HG02610 (cell line): ENCODE results near the gene RALGPS1.
A peak's percentile ranks its signal among the peaks of the same experiment; 100 is the strongest.

Experiments used
- ATAC-seq: cut with Tn5 transposase; IDR thresholded peaks from one replicate; pipeline ENCODE4 v1.9.1; 2021; ENCODE audit warnings: mild to moderate bottlenecking, moderate library complexity; ENCODE audit not compliant: unreplicated experiment

The RALGPS1 gene

GRCh38 chr9:127233989-127234388 is 319.4 kb downstream of the RALGPS1 start:
- ATAC-seq: no peak

- no peak for ATAC-seq
These were observed 323.2 kb downstream of the RALGPS1 start for GRCh38 chr9:127237801-127238200.

DNA sequence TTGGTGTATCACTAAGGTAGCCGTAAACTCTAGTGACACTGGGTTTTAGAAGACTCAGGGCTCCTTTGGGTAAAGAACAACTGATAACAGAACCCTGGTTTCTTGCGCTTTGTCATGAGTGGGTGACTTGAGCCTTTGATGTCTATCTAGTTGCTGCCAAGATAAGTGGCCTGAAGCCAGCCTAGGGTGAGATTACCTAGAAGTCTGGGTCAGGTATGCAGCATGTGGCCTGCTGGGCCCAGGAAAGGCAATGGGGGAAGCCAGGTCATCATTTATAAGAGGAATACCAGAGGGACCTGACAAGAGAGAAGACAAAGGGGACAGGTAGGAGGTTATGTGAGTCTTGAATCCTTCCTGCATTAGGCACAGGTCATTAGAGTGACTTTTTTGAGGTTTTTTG is 326.8 kb downstream of the RALGPS1 start:
- no peak for ATAC-seq

GRCh38 chr9:127244609-127245601 is 330.3 kb downstream of the RALGPS1 start:
- ATAC-seq: peak; percentile 100

- ATAC-seq: no peak
These were observed 331.1 kb downstream of the RALGPS1 start for GRCh38 chr9:127245637-127246164.

DNA sequence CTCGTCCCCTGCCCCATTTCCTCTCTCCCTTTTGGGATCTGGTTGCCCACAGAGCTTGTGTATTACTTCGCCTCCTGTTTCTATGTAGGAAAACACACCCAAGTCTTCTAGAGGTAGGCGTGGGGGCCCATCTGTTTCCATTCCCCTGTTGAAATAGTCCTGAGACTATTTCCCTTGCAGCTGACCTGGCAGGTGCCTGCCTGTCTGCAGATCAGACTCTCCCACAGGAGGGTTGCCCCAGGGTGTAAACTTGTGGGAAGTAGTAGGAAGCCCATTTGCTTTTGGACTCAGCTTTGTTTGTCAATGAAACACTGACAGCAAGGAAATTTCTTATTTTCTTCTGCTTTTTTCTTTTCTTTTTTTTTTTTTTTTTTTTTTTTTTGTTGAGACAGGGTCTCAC is 333.7 kb downstream of the RALGPS1 start:
- no peak for ATAC-seq

DNA sequence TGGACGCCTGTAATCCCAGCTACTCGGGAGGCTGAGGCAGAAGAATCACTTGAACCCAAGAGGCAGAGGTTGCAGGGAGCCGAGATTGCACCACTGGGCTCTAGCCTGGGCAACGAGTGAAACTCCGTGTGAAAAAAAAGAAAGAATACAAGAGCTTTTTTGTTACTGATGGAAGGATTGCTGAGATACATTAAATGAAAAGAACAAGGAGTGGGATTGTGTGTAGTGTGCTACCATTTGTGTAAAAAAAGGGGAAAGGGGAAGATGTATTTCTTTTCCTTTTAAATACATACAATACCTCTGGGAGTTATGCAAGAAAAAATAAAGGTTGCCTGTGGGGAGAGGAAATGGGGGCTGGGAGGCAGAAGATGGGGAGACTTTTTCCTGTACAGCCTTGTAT is 335.3 kb downstream of the RALGPS1 start:
- no peak for ATAC-seq

GRCh38 chr9:127250896-127251391 is 336.4 kb downstream of the RALGPS1 start:
- no peak for ATAC-seq

- ATAC-seq: no peak
These were observed 338.1 kb downstream of the RALGPS1 start for GRCh38 chr9:127252410-127253318.

DNA sequence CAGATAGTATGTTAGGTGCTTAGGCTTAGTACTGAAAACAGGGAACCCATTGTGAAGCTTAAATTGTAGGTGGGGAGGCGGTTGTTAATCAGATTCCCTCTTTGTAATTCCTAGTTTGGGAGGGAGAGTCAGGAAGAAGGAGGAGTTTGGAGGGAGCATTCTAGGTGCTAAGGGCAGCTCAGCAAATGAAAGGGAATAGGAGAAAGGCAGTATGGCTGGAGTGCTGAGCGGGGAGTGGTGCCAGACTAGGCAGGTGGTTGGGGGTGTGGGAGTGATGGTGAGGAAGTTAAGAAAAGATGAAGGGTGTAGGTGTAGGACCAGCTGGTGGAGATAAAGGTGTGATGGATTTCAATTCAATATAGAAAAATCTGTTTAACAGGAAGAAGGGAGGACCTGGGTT is 338.9 kb downstream of the RALGPS1 start:
- no peak for ATAC-seq

- ATAC-seq: no peak
These were observed 341.1 kb downstream of the RALGPS1 start for GRCh38 chr9:127255692-127256091.

- ATAC-seq: no peak
These were observed 341.7 kb downstream of the RALGPS1 start for GRCh38 chr9:127256324-127256723.

DNA sequence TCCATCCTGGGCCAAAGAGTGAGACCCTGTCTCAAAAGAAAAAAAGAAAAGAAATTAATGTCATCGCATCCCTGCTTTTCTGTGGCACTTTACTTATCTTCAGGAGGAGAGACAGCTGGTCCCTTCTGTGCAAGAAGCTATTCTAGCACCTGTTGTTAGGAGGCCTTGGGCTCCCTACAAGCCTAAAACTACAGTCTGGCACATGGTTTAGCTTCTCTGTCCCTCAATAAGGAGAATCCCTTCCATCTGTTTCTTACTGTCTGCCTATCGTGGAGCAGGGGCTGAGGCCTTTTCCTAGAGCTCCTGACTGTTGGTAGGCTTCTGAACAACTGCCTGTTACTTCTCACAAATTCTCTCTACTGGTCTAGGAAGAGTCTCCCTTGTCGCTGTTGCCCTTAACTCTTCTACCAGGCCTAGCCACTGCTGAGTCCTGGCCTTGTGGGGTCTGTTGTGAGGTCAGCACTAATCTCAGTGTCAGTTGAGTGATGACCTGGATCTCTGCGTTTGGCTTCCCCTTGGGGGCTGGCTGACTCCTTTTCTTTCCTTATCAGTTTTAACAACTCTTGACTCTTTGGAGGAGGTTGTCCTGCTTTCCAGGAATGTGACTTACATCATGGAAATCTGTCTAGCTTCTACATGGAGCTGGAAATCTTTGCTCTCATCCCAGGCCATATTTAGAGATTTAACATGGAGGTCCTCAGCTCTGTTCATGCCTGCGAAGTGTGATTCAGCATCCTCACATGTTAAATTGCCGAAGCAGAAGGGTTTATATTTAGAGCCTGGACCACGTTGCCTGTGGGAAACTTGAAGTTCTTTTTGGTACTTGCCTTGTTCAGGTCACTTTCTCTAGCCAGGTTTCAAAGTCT is 344.3 kb downstream of the RALGPS1 start:
- ATAC-seq: no peak

DNA sequence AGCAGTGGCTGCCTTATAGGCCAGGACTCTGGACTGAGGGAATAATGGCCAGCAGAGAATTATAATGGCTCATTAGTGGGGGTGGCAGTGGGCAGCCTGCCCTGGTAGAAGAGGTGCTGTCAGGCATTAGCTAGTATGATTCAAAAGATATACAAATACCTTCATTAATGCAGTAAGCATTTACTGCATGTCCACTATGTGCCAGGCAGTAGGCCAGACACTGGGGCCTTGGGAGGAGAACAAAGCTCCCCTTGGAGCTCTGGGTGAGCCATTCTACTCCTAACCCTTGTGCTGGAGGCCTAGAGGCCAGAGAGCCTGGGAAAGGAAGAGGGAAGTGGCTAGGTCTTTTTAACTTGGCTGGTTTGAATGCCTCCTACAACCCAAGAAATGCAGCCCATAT is 348.0 kb downstream of the RALGPS1 start:
- no peak for ATAC-seq

- no peak for ATAC-seq
These were observed 348.7 kb downstream of the RALGPS1 start for GRCh38 chr9:127263237-127263636.

GRCh38 chr9:127263664-127264063 is 349.1 kb downstream of the RALGPS1 start:
- ATAC-seq: no peak

DNA sequence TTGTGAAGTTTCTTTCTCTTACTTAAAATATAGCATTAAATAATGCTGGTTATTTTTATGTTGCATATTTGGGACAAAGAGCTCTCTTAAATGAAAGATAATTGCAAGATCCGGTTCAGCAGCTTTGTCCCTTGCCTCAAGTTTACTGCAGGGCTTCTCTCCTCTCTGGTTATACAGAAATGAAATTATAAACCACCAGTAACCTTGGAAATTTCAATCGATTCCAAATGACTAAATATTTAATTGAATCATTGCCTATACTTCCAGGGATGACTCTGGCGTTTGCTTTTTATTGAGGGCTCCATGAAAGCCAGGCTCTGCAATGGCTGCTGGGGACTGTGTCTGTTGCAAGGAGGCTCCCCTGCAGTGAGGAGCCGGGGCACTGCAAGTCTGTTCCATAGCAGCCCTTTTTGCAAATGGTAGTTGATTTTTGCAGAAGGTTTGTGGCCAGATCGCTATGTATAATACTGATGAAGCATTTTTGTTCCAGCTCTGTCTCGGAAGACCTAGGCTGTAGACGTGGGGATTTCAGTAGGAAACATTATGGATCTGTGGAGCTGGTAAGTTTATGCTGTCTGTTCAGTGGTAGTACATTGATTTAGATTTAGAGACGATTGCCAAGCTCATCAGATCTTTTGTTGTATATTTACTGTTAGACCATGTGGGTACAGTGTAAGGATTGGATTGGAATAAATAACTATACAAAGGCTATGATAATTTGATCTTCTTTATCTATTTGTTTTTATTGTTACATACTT is 350.1 kb downstream of the RALGPS1 start, which contains the start of gene GARNL3:
Gene GARNL3, plus strand, starts transcription at position 313 of the 758 bp plus-strand sequence. Its CDS starts 104 bp downstream, at position 417.
- no peak for ATAC-seq

GRCh38 chr9:127267793-127268525 is 353.4 kb downstream of the RALGPS1 start:
- peak; percentile 44 for ATAC-seq

GRCh38 chr9:127269449-127269848 is 354.9 kb downstream of the RALGPS1 start:
- no peak for ATAC-seq
